GM12892 (cell line): ENCODE results near the gene STK11.

Experiments
- POLR2A ChIP-seq: IDR thresholded peaks from 2 replicates; pipeline ENCODE4 v1.6.1; 2011; ENCODE audit warnings: low read depth, low read length, control low read depth
- POLR2AphosphoS5 ChIP-seq: IDR thresholded peaks from 2 replicates; pipeline ENCODE4 v1.6.1; 2011; ENCODE audit warnings: low read depth, low read length, control low read depth
- TAF1 ChIP-seq: IDR thresholded peaks from 2 replicates; pipeline ENCODE4 v1.6.1; 2011; ENCODE audit warnings: low read depth, mild to moderate bottlenecking, control low read depth, low read length, borderline replicate concordance

- no peak for TF ChIP-seq POLR2AphosphoS5
- no peak for TF ChIP-seq POLR2A
- no peak for TF ChIP-seq TAF1
These were observed 42.9 kb upstream of the STK11 start for GRCh38 chr19:1162404-1163282.
